HUES48 (cell line): ENCODE data around the gene CELF6.

Experiments
- H3K27ac ChIP-seq: one replicate; pipeline ENCODE4 v1.7.0; 2013; ENCODE audit warnings: low read depth, low read length, inconsistent platforms
- H3K27me3 ChIP-seq: 2 replicates; pipeline ENCODE4 v1.6.1; 2013; ENCODE audit warnings: mild to moderate bottlenecking, low read length; ENCODE audit not compliant: control insufficient read depth, insufficient read depth
- H3K36me3 ChIP-seq: 2 replicates; pipeline ENCODE4 v1.6.1; 2013; ENCODE audit warnings: low read length; ENCODE audit not compliant: control insufficient read depth, insufficient read depth
- H3K4me1 ChIP-seq: 2 replicates; pipeline ENCODE4 v1.6.1; 2013; ENCODE audit warnings: mild to moderate bottlenecking, low read length; ENCODE audit not compliant: control insufficient read depth, insufficient read depth
- H3K4me3 ChIP-seq: 2 replicates; pipeline ENCODE4 v1.5.1; 2013; ENCODE audit warnings: mild to moderate bottlenecking, low read depth, low read length
- H3K9ac ChIP-seq: 2 replicates; pipeline ENCODE4 v1.6.1; 2013; ENCODE audit warnings: mild to moderate bottlenecking, low read depth, low read length, moderate library complexity
- H3K9me3 ChIP-seq: 2 replicates; pipeline ENCODE4 v1.6.1; 2013; ENCODE audit warnings: low read length; ENCODE audit not compliant: control insufficient read depth, insufficient read depth

Gene CELF6

GRCh38 chr15:72318408-72318942 lies 1.5 kb downstream of the CELF6 start:
- Histone ChIP-seq H3K27me3 (peaks cover 44% of the 10 kb centered on the region), H3K4me1 (no peaks in the 10 kb centered on the region), H3K9me3 (no peaks in the 10 kb centered on the region), H3K27ac (no peak overlapping the region), H3K9ac (no peak overlapping the region), H3K36me3 (no peaks in the 10 kb centered on the region), H3K4me3 (no peak overlapping the region)

- no peak overlapping the region for H3K4me3 ChIP-seq
- no peaks in the 10 kb centered on the region for H3K4me1 ChIP-seq
- no peak overlapping the region for H3K27ac ChIP-seq
- H3K27me3 ChIP-seq = peaks cover 37% of the 10 kb centered on the region
- H3K9me3 ChIP-seq = no peaks in the 10 kb centered on the region
- no peaks in the 10 kb centered on the region for H3K36me3 ChIP-seq
- H3K9ac ChIP-seq = no peak overlapping the region
These were observed 4.1 kb downstream of the CELF6 start for GRCh38 chr15:72315706-72316370.

DNA sequence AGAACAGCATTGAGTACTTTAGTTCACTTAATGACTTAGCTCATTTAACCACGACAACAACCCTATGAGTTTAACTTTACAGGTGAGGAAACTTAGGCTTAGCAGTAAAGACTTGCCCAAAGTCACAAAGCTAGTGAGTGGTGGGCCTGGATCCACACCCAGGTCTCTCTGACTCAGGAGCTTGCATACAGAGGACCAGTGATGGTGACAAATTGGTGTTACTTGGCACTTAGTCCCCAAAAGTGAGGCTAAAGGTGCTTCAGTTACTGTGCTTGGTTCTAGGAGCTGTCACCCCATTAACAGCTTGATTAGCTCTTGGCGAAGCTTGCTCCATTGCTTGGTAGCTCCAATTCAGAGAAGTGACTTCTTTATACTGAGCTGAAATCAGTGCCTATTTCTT lies 6.1 kb downstream of the CELF6 start:
- Histone ChIP-seq H3K4me1 (no peaks in the 10 kb centered on the region), H3K4me3 (no peak overlapping the region), H3K9ac (no peak overlapping the region), H3K27ac (no peak overlapping the region), H3K36me3 (no peaks in the 10 kb centered on the region), H3K9me3 (no peaks in the 10 kb centered on the region), H3K27me3 (peaks cover 27% of the 10 kb centered on the region)

- Histone ChIP-seq H3K4me1 (no peaks in the 10 kb centered on the region), H3K9ac (no peak overlapping the region), H3K36me3 (no peaks in the 10 kb centered on the region), H3K4me3 (no peak overlapping the region), H3K27ac (no peak overlapping the region), H3K27me3 (peaks cover 22% of the 10 kb centered on the region), H3K9me3 (no peaks in the 10 kb centered on the region)
These were observed 6.5 kb downstream of the CELF6 start for GRCh38 chr15:72313448-72313840.

GRCh38 chr15:72312605-72313447 lies 7.1 kb downstream of the CELF6 start:
- no peaks in the 10 kb centered on the region for H3K4me1 ChIP-seq
- peaks cover 16% of the 10 kb centered on the region for H3K27me3 ChIP-seq
- no peaks in the 10 kb centered on the region for H3K9me3 ChIP-seq
- H3K36me3 ChIP-seq = no peaks in the 10 kb centered on the region
- no peak overlapping the region for H3K4me3 ChIP-seq
- no peak overlapping the region for H3K27ac ChIP-seq
- H3K9ac ChIP-seq = no peak overlapping the region

DNA sequence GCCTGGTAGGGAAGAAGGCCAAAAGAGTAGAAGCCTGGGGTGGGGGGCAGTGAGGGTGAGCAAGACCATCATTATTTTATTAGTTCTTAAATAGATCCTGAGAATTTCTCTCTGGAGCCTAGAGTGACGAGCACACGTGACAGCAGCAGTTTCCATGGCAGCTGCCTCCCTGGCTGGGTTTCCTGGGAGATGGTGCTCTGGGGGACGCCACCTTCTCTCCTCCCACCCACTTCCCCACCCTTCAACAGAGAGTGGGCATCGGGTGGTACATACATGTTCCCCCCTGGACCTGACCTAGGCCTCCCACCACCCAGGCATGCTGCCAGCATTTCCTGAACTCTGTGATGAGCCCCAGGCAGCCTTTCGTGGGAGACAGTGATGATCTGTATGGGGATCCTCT lies 12.9 kb downstream of the CELF6 start:
- no peaks in the 10 kb centered on the region for H3K27me3 ChIP-seq

DNA sequence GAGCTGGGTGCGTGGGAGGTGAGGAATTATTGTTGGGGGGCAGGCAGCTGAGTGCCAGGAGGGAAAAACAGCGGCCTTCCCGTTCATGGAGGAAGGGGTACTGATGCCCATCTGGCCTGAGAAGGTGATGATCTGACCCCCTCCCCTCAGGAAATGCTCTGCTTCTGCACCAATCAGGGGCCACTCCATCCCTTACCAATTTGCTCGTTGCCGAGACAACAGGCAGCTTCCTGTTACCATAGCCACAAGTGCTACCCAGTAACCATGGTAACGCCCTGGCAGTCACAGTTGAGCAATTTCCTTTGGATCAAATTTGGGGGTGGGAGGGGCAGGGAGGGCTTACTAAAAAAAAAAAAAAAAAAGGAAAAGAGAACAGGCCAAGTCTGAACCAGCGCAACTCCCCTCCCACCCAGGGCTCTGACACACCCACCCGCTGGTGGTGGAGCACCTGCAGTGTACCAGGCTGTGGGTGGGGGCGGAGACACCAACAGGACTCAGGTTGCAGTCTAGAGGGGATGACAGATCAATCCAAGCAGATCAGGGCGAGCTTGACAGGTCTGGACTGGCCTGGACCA lies 13.7 kb downstream of the CELF6 start:
- Histone ChIP-seq H3K4me3 (no peak overlapping the region), H3K27ac (no peak overlapping the region), H3K36me3 (no peaks in the 10 kb centered on the region), H3K27me3 (no peaks in the 10 kb centered on the region), H3K9me3 (no peaks in the 10 kb centered on the region), H3K9ac (no peak overlapping the region), H3K4me1 (no peaks in the 10 kb centered on the region)

More for the DNA sequence above, 12.9 kb downstream of the CELF6 start:
- Histone ChIP-seq H3K4me1 (no peaks in the 10 kb centered on the region), H3K4me3 (no peak overlapping the region), H3K9me3 (no peaks in the 10 kb centered on the region), H3K27ac (no peak overlapping the region), H3K36me3 (no peaks in the 10 kb centered on the region), H3K9ac (no peak overlapping the region)

- Histone ChIP-seq H3K4me1 (no peaks in the 10 kb centered on the region), H3K9ac (no peak overlapping the region), H3K4me3 (no peak overlapping the region), H3K27me3 (no peaks in the 10 kb centered on the region), H3K27ac (no peak overlapping the region), H3K36me3 (no peaks in the 10 kb centered on the region), H3K9me3 (no peaks in the 10 kb centered on the region)
These were observed 15.4 kb downstream of the CELF6 start for GRCh38 chr15:72304596-72304995.

- no peak overlapping the region for H3K27ac ChIP-seq
- H3K27me3 ChIP-seq = no peaks in the 10 kb centered on the region
- H3K4me3 ChIP-seq = no peak overlapping the region
- H3K36me3 ChIP-seq = no peaks in the 10 kb centered on the region
- no peak overlapping the region for H3K9ac ChIP-seq
- H3K9me3 ChIP-seq = no peaks in the 10 kb centered on the region
- H3K4me1 ChIP-seq = no peaks in the 10 kb centered on the region
These were observed 17.0 kb downstream of the CELF6 start for GRCh38 chr15:72302955-72303354.

DNA sequence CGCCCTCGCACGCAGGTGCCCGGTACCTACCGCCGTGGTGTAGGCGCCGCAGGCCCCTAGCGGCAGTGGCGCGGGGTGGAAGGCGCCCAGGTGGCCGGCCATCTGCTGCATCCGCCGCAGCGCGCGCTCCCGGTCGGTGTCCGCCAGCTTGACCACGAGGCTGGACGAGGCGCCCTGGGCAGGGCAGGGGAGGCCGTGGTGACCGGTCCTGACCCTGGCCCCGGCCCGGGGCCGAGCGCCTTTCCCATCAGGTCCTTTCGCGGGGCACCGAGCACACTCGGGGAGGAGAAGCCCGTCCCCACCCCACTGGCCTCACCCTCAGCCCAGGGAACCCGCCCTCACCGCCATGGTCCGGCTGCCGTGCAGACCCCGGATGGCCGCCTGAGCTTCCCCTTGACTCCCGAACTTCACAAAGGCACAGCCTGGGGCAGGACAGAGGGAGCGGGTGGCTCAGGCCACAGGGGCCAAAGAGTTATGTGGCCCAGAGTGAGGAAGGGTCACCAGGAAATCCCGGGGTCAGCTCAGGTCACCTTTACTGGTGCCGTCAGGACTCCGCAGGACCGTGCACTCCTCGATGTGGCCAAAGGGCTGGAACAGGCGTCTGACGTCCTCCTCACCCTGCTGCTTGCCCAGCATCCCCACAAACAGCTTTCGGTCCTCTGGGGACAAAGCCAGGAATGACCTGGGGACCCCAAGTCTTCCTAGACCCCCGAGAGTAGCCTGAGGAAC lies 30.2 kb downstream of the CELF6 start:
- Histone ChIP-seq H3K36me3 (no peaks in the 10 kb centered on the region), H3K9ac (no peak overlapping the region), H3K4me3 (no peak overlapping the region), H3K4me1 (no peaks in the 10 kb centered on the region), H3K9me3 (no peaks in the 10 kb centered on the region), H3K27ac (no peak overlapping the region), H3K27me3 (no peaks in the 10 kb centered on the region)
